OCI-LY3 (cell line): ENCODE measurements around the gene CPED1.

Experiments
- H2AFZ ChIP-seq: fragments of 200-600, 300-600 bp; shearing (Covaris generic); 2 replicates; pipeline ENCODE4 v1.6.0; 2014; ENCODE audit warnings: antibody characterized with exemption, low read depth, low read length
- H3K27ac ChIP-seq: fragments of 200-600, 300-600 bp; sonication (generic); 2 replicates; pipeline ENCODE4 v1.5.1; 2014; ENCODE audit warnings: mild to moderate bottlenecking, low read length, moderate library complexity, mixed read lengths
- H3K27me3 ChIP-seq: fragments of 200-600, 300-600 bp; sonication (generic); 2 replicates; pipeline ENCODE4 v1.6.1; 2014; ENCODE audit warnings: low read depth, low read length, mixed read lengths
- H3K36me3 ChIP-seq: fragments of 200-600, 300-600 bp; sonication (generic); replicated peaks from 2 replicates; pipeline ENCODE3; 2014; ENCODE audit warnings: low read depth, low read length, mixed read lengths
- H3K4me1 ChIP-seq: fragments of 300-600, 200-600 bp; sonication (generic); 2 replicates; pipeline ENCODE4 v1.6.1; 2014; ENCODE audit warnings: low read length, mixed read lengths
- H3K4me2 ChIP-seq: fragments of 200-600, 300-600 bp; sonication (generic); 2 replicates; pipeline ENCODE4 v1.6.1; 2014; ENCODE audit warnings: low read length, mixed read lengths
- H3K4me3 ChIP-seq: fragments of 300-600, 200-600 bp; sonication (generic); 2 replicates; pipeline ENCODE4 v1.5.1; 2014; ENCODE audit warnings: antibody characterized with exemption, mild to moderate bottlenecking, low read length, moderate library complexity
- H3K79me2 ChIP-seq: fragments of 300-600, 200-600 bp; shearing (Covaris generic); 2 replicates; pipeline ENCODE4 v1.6.1; 2014; ENCODE audit warnings: mild to moderate bottlenecking, low read length, mixed read lengths
- H3K9ac ChIP-seq: fragments of 300-600, 200-600 bp; shearing (Covaris generic); 2 replicates; pipeline ENCODE4 v1.6.0; 2014; ENCODE audit warnings: mild to moderate bottlenecking, low read length, moderate library complexity
- H3K9me3 ChIP-seq: fragments of 200-600, 300-600 bp; shearing (Covaris generic); 2 replicates; pipeline ENCODE4 v1.6.1; 2014; ENCODE audit warnings: low read length, mixed read lengths; ENCODE audit not compliant: insufficient read depth
- H4K20me1 ChIP-seq: fragments of 200-600, 300-600 bp; sonication (generic); 2 replicates; pipeline ENCODE4 v1.6.1; 2016; ENCODE audit warnings: low read length, mixed read lengths; ENCODE audit not compliant: insufficient read depth
- CTCF ChIP-seq: fragments of 200-600, 300-600 bp; sonication (generic); IDR thresholded peaks from 2 replicates; pipeline ENCODE4 v1.5.1; 2014; ENCODE audit warnings: antibody characterized with exemption, low read length, low read depth
- EZH2phosphoT487 ChIP-seq: fragments of 200-600 bp; shearing (Covaris generic); IDR thresholded peaks from 2 replicates; pipeline ENCODE4 v1.6.1; 2018; ENCODE audit warnings: antibody characterized with exemption, mixed run types, low read depth

CPED1 gene

GRCh38 chr7:121339082-121339481 is 350.6 kb downstream of the CPED1 start:
- no peak for TF ChIP-seq CTCF
- TF ChIP-seq EZH2phosphoT487 = no peak
- no peak overlapping the region for H3K4me3 ChIP-seq
- H4K20me1 ChIP-seq = no peaks in the 10 kb centered on the region
- no peak overlapping the region for H3K27ac ChIP-seq
- 0 out of 2 replicates have a peak, but pooled peaks cover 3% of the 10 kb centered on the region for H3K27me3 ChIP-seq
- no peaks in the 10 kb centered on the region for H3K9me3 ChIP-seq
- no peak overlapping the region for H3K4me2 ChIP-seq
- peaks cover 10% of the 10 kb centered on the region for H3K36me3 ChIP-seq
- H3K4me1 ChIP-seq = no peaks in the 10 kb centered on the region
- no peak overlapping the region for H2AFZ ChIP-seq
- no peak overlapping the region for H3K9ac ChIP-seq
- no peaks in the 10 kb centered on the region for H3K79me2 ChIP-seq

GRCh38 chr7:121341933-121342332 is 353.4 kb downstream of the CPED1 start:
- Histone ChIP-seq H3K79me2 (no peaks in the 10 kb centered on the region), H3K9me3 (no peaks in the 10 kb centered on the region), H4K20me1 (no peaks in the 10 kb centered on the region), H3K4me1 (no peaks in the 10 kb centered on the region), H3K4me2 (no peak overlapping the region), H2AFZ (no peak overlapping the region), H3K36me3 (peaks cover 14% of the 10 kb centered on the region), H3K9ac (no peak overlapping the region), H3K27me3 (no peaks in the 10 kb centered on the region), H3K27ac (no peak overlapping the region), H3K4me3 (no peak overlapping the region)
- TF ChIP-seq CTCF (no peak), EZH2phosphoT487 (no peak)

- Histone ChIP-seq H3K4me1 (no peaks in the 10 kb centered on the region), H3K4me3 (no peak overlapping the region), H3K4me2 (no peak overlapping the region), H3K9me3 (no peaks in the 10 kb centered on the region), H3K79me2 (no peaks in the 10 kb centered on the region), H3K27me3 (no peaks in the 10 kb centered on the region), H3K27ac (no peak overlapping the region), H2AFZ (no peak overlapping the region), H4K20me1 (no peaks in the 10 kb centered on the region), H3K36me3 (peaks cover 19% of the 10 kb centered on the region), H3K9ac (no peak overlapping the region)
- TF ChIP-seq CTCF (no peak), EZH2phosphoT487 (no peak)
Observed at GRCh38 chr7:121342631-121343030, 354.1 kb downstream of the CPED1 start.

- TF ChIP-seq EZH2phosphoT487 = no peak
- TF ChIP-seq CTCF = no peak
- H3K9me3 ChIP-seq = no peaks in the 10 kb centered on the region
- H3K36me3 ChIP-seq = peaks cover 19% of the 10 kb centered on the region
- H2AFZ ChIP-seq = no peak overlapping the region
- no peaks in the 10 kb centered on the region for H3K79me2 ChIP-seq
- no peaks in the 10 kb centered on the region for H3K27me3 ChIP-seq
- no peak overlapping the region for H3K27ac ChIP-seq
- no peaks in the 10 kb centered on the region for H3K4me1 ChIP-seq
- H3K4me2 ChIP-seq = no peak overlapping the region
- no peak overlapping the region for H3K4me3 ChIP-seq
- no peaks in the 10 kb centered on the region for H4K20me1 ChIP-seq
- H3K9ac ChIP-seq = no peak overlapping the region
Observed at GRCh38 chr7:121343302-121343701, 354.8 kb downstream of the CPED1 start.
